KMS-11 (cell line): ENCODE data around the gene C1orf105.

Experiments
- H2AFZ ChIP-seq: fragments of 200-600 bp; sonication (generic); 2 replicates; pipeline ENCODE4 v1.6.1; 2016; ENCODE audit warnings: antibody characterized with exemption, mixed run types, low read depth
- H3K27ac ChIP-seq: fragments of 200-600 bp; sonication (generic); 2 replicates; pipeline ENCODE4 v1.6.1; 2016; ENCODE audit warnings: mild to moderate bottlenecking, mixed run types
- H3K27me3 ChIP-seq: fragments of 200-600 bp; sonication (generic); 2 replicates; pipeline ENCODE4 v1.6.1; 2017; ENCODE audit warnings: mild to moderate bottlenecking, low read depth, mixed run types, moderate library complexity; ENCODE audit not compliant: insufficient read depth
- H3K36me3 ChIP-seq: fragments of 200-600 bp; sonication (generic); 2 replicates; pipeline ENCODE4 v1.6.1; 2017; ENCODE audit warnings: mild to moderate bottlenecking, mixed run types; ENCODE audit not compliant: insufficient read depth
- H3K4me1 ChIP-seq: fragments of 200-600 bp; sonication (generic); 2 replicates; pipeline ENCODE4 v1.6.1; 2016; ENCODE audit warnings: mild to moderate bottlenecking, low read depth, mixed run types; ENCODE audit not compliant: poor library complexity, severe bottlenecking
- H3K4me2 ChIP-seq: fragments of 200-600 bp; sonication (generic); 2 replicates; pipeline ENCODE4 v1.7.0; 2016; ENCODE audit warnings: mild to moderate bottlenecking, mixed run types
- H3K4me3 ChIP-seq: fragments of 200-600 bp; sonication (generic); IDR thresholded peaks from 2 replicates; pipeline ENCODE4 v1.6.1; 2017; ENCODE audit warnings: low read depth, low read length, mixed read lengths; ENCODE audit not compliant: insufficient read depth
- H3K79me2 ChIP-seq: fragments of 200-600 bp; sonication (generic); 2 replicates; pipeline ENCODE4 v1.6.1; 2016; ENCODE audit warnings: low read depth, mixed run types; ENCODE audit not compliant: insufficient read depth
- H3K9ac ChIP-seq: fragments of 200-600 bp; sonication (generic); 2 replicates; pipeline ENCODE4 v1.6.1; 2016; ENCODE audit warnings: mild to moderate bottlenecking, mixed run types
- H4K20me1 ChIP-seq: fragments of 200-600 bp; sonication (generic); 2 replicates; pipeline ENCODE4 v1.6.1; 2016; ENCODE audit warnings: mild to moderate bottlenecking, mixed run types; ENCODE audit not compliant: insufficient read depth
- TF ChIP-seq, protein P1 (sequence below): fragments of 200-600 bp; sonication (generic); conservative IDR thresholded peaks from 2 replicates; pipeline ENCODE4 v1.6.1; 2017; ENCODE audit warnings: low read depth, mild to moderate bottlenecking, antibody characterized with exemption, low read length, moderate library complexity, mixed read lengths

Gene C1orf105

DNA sequence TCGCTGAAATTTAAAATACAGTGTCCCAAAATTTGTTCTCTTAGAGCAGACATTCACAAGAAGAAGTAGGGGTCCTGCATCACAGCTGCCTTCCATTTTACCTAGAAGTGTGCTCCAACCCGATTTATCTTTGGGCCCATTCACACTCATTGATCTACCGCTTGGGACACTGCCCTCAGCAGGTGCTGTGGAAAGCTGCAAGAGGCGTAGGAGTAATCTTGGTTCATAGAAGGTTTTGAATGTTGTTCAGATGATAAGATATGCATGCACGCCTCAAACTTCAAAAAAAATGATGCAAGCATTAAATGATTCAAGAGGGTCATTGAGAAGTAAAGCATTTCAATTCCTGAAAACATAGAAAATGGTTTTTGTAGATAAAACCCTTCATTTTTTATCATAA lies 18.6 kb upstream of the C1orf105 start:
- TF ChIP-seq, protein P1, sequence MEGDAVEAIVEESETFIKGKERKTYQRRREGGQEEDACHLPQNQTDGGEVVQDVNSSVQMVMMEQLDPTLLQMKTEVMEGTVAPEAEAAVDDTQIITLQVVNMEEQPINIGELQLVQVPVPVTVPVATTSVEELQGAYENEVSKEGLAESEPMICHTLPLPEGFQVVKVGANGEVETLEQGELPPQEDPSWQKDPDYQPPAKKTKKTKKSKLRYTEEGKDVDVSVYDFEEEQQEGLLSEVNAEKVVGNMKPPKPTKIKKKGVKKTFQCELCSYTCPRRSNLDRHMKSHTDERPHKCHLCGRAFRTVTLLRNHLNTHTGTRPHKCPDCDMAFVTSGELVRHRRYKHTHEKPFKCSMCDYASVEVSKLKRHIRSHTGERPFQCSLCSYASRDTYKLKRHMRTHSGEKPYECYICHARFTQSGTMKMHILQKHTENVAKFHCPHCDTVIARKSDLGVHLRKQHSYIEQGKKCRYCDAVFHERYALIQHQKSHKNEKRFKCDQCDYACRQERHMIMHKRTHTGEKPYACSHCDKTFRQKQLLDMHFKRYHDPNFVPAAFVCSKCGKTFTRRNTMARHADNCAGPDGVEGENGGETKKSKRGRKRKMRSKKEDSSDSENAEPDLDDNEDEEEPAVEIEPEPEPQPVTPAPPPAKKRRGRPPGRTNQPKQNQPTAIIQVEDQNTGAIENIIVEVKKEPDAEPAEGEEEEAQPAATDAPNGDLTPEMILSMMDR: no peak
- Histone ChIP-seq H3K4me1 (no peaks in the 10 kb centered on the region), H3K79me2 (no peaks in the 10 kb centered on the region), H3K4me3 (no peak overlapping the region), H3K9ac (no peak overlapping the region), H4K20me1 (no peaks in the 10 kb centered on the region), H3K27ac (no peak overlapping the region), H3K36me3 (no peaks in the 10 kb centered on the region), H3K4me2 (no peak overlapping the region), H2AFZ (no peak overlapping the region), H3K27me3 (no peaks in the 10 kb centered on the region)

DNA sequence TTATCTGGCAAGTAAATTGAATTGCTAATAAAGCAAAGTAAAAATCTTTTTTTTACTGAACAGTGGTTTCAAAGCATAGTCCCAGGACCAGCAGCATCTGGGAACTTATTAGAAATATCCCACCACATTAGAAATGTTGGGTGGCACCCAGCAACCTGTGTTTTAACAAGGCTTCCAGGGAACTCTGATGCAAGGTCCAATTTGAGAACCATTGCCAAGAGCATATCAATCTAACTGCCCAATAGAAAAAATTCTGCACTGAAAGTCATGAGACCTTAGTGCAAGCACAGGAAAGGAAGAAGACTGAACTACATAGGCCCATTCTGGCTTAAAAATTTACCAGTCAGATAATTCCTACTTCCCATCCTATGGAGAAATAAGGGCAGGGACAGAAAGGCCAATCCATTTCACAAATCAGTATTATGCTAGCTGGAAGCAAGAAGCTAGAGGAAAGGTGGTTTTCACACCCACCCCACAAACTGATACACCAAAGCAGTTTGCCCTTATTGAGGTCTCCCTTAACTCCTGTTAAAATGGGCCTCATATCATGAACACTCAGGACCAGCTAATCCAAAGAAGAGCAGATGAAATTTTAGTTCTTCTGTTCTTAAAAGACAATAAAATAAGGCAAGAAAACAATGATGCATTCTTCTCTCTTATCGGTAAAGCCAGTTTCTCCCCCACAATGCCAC lies 17.5 kb upstream of the C1orf105 start:
- no peaks in the 10 kb centered on the region for H3K36me3 ChIP-seq
- no peak overlapping the region for H3K4me2 ChIP-seq
- TF ChIP-seq, protein P1: no peak
- H3K79me2 ChIP-seq: no peaks in the 10 kb centered on the region
- no peaks in the 10 kb centered on the region for H4K20me1 ChIP-seq
- H2AFZ ChIP-seq: no peak overlapping the region
- H3K4me3 ChIP-seq: no peak overlapping the region
- H3K4me1 ChIP-seq: no peaks in the 10 kb centered on the region
- no peak overlapping the region for H3K27ac ChIP-seq
- H3K27me3 ChIP-seq: no peaks in the 10 kb centered on the region
- H3K9ac ChIP-seq: no peak overlapping the region

DNA sequence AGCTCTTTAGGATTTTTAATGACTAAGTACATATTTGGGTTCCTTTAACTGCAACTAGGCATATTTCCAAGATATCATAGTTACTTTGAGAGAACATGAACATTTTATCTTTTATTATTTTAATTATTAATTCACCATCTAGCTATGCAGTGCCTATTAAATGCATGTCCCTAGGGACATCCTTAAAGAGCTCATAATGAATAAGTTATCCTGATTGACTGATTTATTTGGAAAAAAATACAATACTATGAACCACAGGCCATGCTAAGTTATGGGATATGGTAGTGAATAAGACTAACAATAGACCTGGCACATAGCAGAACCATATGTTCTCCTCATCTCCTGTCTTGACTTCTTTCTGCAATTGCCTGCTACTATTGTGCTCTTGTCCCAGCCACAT lies 16.4 kb upstream of the C1orf105 start:
- Histone ChIP-seq H2AFZ (no peak overlapping the region), H3K4me1 (no peaks in the 10 kb centered on the region), H3K4me3 (no peak overlapping the region), H3K36me3 (no peaks in the 10 kb centered on the region), H3K79me2 (no peaks in the 10 kb centered on the region), H3K27ac (no peak overlapping the region), H3K9ac (no peak overlapping the region), H3K27me3 (no peaks in the 10 kb centered on the region), H4K20me1 (no peaks in the 10 kb centered on the region), H3K4me2 (no peak overlapping the region)
- TF ChIP-seq, protein P1: no peak

DNA sequence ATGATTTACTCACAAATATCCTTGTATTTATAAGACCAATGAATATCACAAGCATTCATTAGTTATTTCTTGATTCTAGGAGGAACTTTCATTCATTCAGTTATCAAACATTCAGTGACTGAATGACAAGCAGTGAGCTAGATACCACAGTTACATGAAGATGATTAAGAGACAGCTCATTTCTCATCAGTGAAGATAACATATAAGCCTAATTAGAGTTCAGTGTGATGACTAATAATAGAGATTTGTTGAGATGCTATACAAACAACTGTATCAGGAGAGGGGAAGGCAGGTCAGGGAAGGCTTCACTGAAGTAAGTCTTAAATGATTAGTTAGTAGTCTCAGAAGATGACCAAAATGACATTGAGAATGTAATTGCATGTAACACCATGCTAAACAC lies 14.6 kb upstream of the C1orf105 start:
- H3K79me2 ChIP-seq: no peaks in the 10 kb centered on the region
- H3K4me1 ChIP-seq: no peaks in the 10 kb centered on the region
- no peaks in the 10 kb centered on the region for H4K20me1 ChIP-seq
- no peaks in the 10 kb centered on the region for H3K36me3 ChIP-seq
- H3K27me3 ChIP-seq: no peaks in the 10 kb centered on the region
- H3K27ac ChIP-seq: no peak overlapping the region
- no peak overlapping the region for H3K4me2 ChIP-seq
- no peak overlapping the region for H3K9ac ChIP-seq
- TF ChIP-seq, protein P1: no peak
- H3K4me3 ChIP-seq: no peak overlapping the region
- no peak overlapping the region for H2AFZ ChIP-seq
